Upper lobe of left lung (tissue), 4 donors: ENCODE measurements around the gene SRPK1.

Source experiments
- EP300 ChIP-seq, 4 donors: sonication (generic); formaldehyde crosslinking; IDR thresholded peaks; one replicate each; pipeline ENCODE4 v1.5.1; 2017; ENCODE audit warnings: antibody characterized with exemption in 4 of 4, control low read depth in 2 of 4
- POLR2A ChIP-seq, 4 donors: fragments of 450-650 bp; IDR thresholded peaks; one replicate each; pipeline ENCODE4 v1.5.1; 2016 to 2017; ENCODE audit warnings: antibody characterized with exemption in 4 of 4, mild to moderate bottlenecking in 2 of 4
- POLR2AphosphoS5 ChIP-seq, 2 donors: sonication (generic); formaldehyde crosslinking; IDR thresholded peaks; one replicate each; pipeline ENCODE4 v1.5.1; 2017; ENCODE audit warnings: antibody characterized with exemption in 2 of 2
- TF ChIP-seq, protein P1 (sequence below), 6 experiments: fragments of 450-650 bp in 4 of 6; fragments of 200-600 bp in 2 of 6; sonication (generic) in 2 of 6; IDR thresholded peaks; one replicate each; pipeline ENCODE4 v1.5.1; 2016 to 2019; ENCODE audit warnings: antibody characterized with exemption in 6 of 6

DNA sequence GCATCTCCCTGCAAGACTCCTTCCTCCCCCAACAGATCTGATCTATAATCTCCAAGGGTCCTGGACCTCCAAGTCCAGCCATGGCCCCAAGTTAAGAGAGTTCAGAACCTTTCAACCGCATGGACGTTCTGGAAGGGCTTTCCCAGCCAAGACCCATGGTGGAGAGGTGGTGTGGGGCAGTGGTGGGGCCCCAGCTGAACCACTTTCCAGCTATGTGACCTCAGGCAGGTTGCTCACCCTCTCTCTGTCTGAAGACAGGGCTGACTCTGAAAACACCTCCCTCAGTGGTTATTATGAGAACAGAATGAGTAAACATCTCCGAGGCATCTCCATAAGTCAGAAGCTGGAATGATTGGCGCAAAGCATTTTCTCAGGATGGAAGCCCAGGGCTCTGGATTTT is 124.7 kb downstream of the SRPK1 start:
- TF ChIP-seq POLR2AphosphoS5 (IDR thresholded peaks at IDR 0.05) (no peak), POLR2A (IDR thresholded peaks at IDR 0.05) (no peak), EP300 (IDR thresholded peaks at IDR 0.05) (no peak)
- TF ChIP-seq, protein P1, sequence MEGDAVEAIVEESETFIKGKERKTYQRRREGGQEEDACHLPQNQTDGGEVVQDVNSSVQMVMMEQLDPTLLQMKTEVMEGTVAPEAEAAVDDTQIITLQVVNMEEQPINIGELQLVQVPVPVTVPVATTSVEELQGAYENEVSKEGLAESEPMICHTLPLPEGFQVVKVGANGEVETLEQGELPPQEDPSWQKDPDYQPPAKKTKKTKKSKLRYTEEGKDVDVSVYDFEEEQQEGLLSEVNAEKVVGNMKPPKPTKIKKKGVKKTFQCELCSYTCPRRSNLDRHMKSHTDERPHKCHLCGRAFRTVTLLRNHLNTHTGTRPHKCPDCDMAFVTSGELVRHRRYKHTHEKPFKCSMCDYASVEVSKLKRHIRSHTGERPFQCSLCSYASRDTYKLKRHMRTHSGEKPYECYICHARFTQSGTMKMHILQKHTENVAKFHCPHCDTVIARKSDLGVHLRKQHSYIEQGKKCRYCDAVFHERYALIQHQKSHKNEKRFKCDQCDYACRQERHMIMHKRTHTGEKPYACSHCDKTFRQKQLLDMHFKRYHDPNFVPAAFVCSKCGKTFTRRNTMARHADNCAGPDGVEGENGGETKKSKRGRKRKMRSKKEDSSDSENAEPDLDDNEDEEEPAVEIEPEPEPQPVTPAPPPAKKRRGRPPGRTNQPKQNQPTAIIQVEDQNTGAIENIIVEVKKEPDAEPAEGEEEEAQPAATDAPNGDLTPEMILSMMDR (IDR thresholded peaks at IDR 0.05), result no peak
